Measurements from ENCODE around the gene MAPK9. TPM values are rescaled to one million over a fixed set of nuclear protein-coding genes. Genes with fewer than 3 reads are reported as not detected.
A peak's percentile ranks its signal among the peaks of the same experiment; 100 is the strongest.

The MAPK9 gene
- total RNA-seq, 1 experiment from 2014 or later, result 43.4 TPM

- Histone ChIP-seq H3K4me3 (replicated peaks in 1 of 2; ENCODE audit: low read depth in 1 of 2, low read length in 2 of 2) (no peak overlapping the region), H3K4me1 (ENCODE audit: control insufficient read depth in 1 of 2, insufficient read depth in 2 of 2, low read length in 2 of 2) (peaks cover 45 to 58% of the 10 kb centered on the region in 2 experiments), H2AFZ (ENCODE audit: low read depth, low read length, poor library complexity, severe bottlenecking) (no peak overlapping the region), H3K9ac (ENCODE audit: low read length) (no peak overlapping the region), H3K9me3 (ENCODE audit: control insufficient read depth in 1 of 2, insufficient read depth in 1 of 2, low read depth in 1 of 2, low read length in 2 of 2) (no peaks in the 10 kb centered on the region), H3K4me2 (ENCODE audit: low read length) (peak overlapping the region; percentile 51), H3K79me2 (ENCODE audit: insufficient read depth, low read length) (no peaks in the 10 kb centered on the region), H3K27me3 (ENCODE audit: insufficient read depth, low read length) (no peaks in the 10 kb centered on the region), H3K9me2 (ENCODE audit: insufficient read depth) (no peaks in the 10 kb centered on the region), H4K20me1 (ENCODE audit: insufficient read depth) (no peaks in the 10 kb centered on the region), H3K27ac (ENCODE audit: low read depth, low read length) (no peak overlapping the region), H3K36me3 (ENCODE audit: control insufficient read depth in 1 of 2, insufficient read depth in 2 of 2, low read length in 2 of 2) (no peaks in the 10 kb centered on the region)
- ChIA-PET RAD21 (ENCODE audit: low non-redundant PET in 1 of 2, low total read pairs in 2 of 2, uncharacterized antibody in 2 of 2, unreplicated experiment in 2 of 2) (interaction anchor here in 1 of 2 experiments (1.4 kb wide), 1 partner anchor 36 kb away, joined by 7 read pairs; no protein-coding TSS in a partner anchor), POLR2A (no interaction called here), CTCF (interaction anchor here (0.8 to 2.7 kb wide), 8 partner anchors 12 to 128 kb away, joined by 3 to 31 read pairs (median 4); no protein-coding TSS in a partner anchor)
- DNase-seq (ENCODE audit: low read depth, low spot score) (no peak), ATAC-seq (no peak)
- BruUV-seq (replicated peaks), result no TSS peak
- TF ChIP-seq ATF3 (IDR thresholded peaks at IDR 0.05) (no peak), YY1 (IDR thresholded peaks at IDR 0.05; ENCODE audit: extremely low read depth, insufficient replicate concordance, low read depth, low read length) (no peak), EGR1 (IDR thresholded peaks at IDR 0.05; ENCODE audit: low read depth) (no peak), JUND (IDR thresholded peaks at IDR 0.05) (no peak), ZFX (IDR thresholded peaks at IDR 0.05) (no peak), POLR2AphosphoS5 (IDR thresholded peaks at IDR 0.05; ENCODE audit: low read depth, low read length) (no peak), TCF7L2 (IDR thresholded peaks at IDR 0.05; ENCODE audit: borderline replicate concordance, extremely low read depth, insufficient read depth, insufficient read length) (no peak), SIN3A (IDR thresholded peaks at IDR 0.05; ENCODE audit: low read depth) (no peak), CEBPB (IDR thresholded peaks at IDR 0.05; ENCODE audit: low read depth) (no peak), SP1 (IDR thresholded peaks at IDR 0.05; ENCODE audit: low read depth) (no peak), FOSL1 (IDR thresholded peaks at IDR 0.05; ENCODE audit: low read depth) (no peak), POLR2A (IDR thresholded peaks at IDR 0.05; ENCODE audit: borderline replicate concordance, extremely low read depth, insufficient read depth, insufficient read length) (no peak), RAD21 (IDR thresholded peaks at IDR 0.05; ENCODE audit: low read depth) (no peak)
- TF ChIP-seq, protein P1, sequence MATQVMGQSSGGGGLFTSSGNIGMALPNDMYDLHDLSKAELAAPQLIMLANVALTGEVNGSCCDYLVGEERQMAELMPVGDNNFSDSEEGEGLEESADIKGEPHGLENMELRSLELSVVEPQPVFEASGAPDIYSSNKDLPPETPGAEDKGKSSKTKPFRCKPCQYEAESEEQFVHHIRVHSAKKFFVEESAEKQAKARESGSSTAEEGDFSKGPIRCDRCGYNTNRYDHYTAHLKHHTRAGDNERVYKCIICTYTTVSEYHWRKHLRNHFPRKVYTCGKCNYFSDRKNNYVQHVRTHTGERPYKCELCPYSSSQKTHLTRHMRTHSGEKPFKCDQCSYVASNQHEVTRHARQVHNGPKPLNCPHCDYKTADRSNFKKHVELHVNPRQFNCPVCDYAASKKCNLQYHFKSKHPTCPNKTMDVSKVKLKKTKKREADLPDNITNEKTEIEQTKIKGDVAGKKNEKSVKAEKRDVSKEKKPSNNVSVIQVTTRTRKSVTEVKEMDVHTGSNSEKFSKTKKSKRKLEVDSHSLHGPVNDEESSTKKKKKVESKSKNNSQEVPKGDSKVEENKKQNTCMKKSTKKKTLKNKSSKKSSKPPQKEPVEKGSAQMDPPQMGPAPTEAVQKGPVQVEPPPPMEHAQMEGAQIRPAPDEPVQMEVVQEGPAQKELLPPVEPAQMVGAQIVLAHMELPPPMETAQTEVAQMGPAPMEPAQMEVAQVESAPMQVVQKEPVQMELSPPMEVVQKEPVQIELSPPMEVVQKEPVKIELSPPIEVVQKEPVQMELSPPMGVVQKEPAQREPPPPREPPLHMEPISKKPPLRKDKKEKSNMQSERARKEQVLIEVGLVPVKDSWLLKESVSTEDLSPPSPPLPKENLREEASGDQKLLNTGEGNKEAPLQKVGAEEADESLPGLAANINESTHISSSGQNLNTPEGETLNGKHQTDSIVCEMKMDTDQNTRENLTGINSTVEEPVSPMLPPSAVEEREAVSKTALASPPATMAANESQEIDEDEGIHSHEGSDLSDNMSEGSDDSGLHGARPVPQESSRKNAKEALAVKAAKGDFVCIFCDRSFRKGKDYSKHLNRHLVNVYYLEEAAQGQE (IDR thresholded peaks at IDR 0.05; ENCODE audit: low read depth), result no peak
- intact Hi-C loops (cut with micrococcal nuclease), result loop anchor here (2.0 to 5.0 kb wide), 2 partner anchors 127 to 203 kb away; no protein-coding TSS in a partner anchor
These were observed 37.9 kb upstream of the MAPK9 start for GRCh38 chr5:180329606-180330269.

All from HCT116 (cell line).